ENCODE results near the gene PID1.

- TF ChIP-seq TAF1 (IDR thresholded peaks at IDR 0.05; ENCODE audit: low read depth, low read length) (no peak), SPI1 (IDR thresholded peaks at IDR 0.05; ENCODE audit: low read depth, low read length) (no peak), POLR2A (IDR thresholded peaks at IDR 0.05; ENCODE audit: low read depth, low read length) (no peak)
These were observed 16.9 kb downstream of the PID1 start for GRCh38 chr2:229254206-229254605.

Data from GM12891 (cell line).